Suppressor macrophage treated with lipopolysaccharide for 1 hour (primary cell): ENCODE data around the gene EXD3.
A peak's percentile ranks its signal among the peaks of the same experiment; 100 is the strongest.
"Not testable (repeated sequence)": the region's sequence is repeated elsewhere in the genome, so short reads cannot be mapped to it uniquely, and the experiment has no call there.

Experiments used
- DNase-seq, 3 donors: peaks; one replicate each; pipeline ENCODE4 v3.0.0-alpha.2; 2020 to 2022

The EXD3 gene

DNA sequence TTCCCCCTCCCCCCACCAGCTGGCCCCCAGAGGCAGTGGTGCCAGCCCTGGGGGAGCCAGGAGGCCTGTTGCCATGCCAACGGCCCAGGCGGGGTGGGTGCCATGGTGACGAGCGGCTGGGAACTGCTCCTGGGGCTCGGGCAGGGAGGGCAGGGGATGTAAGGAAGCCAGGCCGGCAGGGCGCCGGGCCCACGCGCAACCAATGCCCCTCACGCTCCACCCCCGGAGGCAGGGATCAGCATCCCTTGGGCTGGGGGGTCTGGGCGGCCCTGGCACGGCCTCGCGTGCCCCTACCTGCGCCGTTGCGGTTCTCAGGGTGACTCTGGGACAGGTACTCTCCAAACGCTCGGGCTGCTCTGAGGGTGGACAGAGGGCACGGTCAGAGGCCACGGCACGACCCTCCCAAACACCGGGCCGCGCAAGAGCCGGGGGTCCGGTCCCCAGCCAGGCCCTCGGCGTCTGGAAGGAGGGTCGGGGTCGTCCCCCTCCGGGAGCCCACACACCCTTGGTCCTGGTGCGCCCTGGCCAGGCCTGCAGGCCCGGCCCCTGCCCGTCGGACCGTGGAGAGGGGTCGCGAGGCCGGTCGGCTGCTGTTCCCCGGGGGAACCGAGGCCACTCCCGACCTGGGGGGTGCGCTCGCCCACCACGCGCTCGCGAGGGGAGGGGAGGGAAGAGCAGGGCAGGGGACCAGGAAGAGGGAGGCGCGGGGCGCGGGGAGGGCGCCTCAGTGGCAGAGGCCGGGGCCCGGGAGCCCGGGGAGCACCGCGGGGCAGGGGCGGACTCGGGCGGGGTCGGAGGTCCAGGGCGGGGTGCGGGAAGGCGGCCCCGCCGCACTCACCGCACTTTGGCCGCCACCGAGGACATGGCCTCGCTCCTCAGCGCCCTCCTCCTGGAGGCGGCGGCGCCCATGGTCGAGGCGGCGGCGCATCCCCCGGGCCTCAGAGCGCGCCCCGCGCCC is 35.5 kb upstream of the EXD3 start:
- DNase-seq = peak in 1 of 3 donors; percentile 32

DNA sequence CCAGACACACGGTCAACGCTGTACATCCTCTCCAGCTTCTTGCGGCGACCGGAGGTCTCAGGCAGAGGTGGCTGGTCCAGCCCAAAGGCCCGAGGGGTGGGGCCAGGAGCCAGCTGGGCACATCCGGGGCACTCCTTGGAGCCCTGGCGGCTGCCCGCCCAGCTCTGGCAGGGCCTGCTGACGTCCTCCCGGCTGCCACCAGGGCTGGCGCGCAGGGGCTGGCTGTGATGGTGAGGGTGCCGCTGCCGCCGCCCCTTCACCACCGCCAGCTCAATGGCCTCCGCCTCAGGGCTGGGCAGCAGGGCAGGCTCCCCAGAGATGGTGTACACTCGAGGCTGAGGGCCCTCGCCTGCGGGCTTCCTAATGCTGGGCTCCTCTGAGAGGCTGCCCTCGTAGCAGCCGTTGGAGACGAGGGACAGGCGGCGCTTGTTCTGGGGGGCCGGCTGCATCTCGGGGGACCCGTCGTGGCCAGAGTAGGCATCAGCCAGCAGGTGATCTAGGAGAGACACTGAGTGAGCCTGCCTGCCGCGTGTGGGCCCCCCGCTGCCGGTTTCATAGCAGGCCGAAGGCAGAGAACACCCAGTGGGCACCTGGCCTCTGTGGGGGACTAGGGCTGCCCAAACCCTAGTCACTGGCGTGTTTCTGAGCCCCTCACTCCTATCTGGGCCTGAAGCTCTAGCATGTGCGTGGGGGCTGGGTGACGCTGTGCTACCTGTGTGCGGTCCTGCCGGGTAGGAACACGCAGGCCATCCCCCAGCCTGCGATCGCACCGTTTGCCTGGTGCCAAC is 34.6 kb upstream of the EXD3 start:
- DNase-seq = no peak

DNA sequence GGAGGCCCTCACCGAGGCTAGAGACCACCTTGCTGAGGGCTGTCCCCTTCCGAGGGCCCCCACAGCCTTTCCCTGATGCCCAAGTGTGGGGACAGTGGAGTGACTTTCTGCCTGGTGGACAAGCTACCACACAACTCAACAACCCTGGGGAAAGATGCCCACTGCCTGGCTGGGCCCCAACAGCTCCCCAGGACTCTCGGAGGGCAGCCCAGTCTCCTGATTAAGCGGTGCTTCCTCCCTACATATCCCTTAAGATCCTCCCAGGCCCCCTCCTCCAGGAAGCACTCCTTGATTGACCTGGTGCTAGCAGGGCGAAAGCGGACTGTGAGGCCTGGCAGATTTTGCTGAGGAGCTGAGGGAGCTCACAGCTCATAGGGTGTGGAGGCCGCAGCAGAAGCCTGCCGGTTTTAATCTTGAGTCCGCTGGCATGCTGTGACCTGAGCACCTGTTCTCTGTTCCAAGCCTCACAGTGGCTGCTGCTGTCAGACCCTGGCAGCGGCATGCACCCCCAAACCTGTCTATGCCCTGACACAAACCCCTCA is 34.0 kb upstream of the EXD3 start:
- no peak for DNase-seq

DNA sequence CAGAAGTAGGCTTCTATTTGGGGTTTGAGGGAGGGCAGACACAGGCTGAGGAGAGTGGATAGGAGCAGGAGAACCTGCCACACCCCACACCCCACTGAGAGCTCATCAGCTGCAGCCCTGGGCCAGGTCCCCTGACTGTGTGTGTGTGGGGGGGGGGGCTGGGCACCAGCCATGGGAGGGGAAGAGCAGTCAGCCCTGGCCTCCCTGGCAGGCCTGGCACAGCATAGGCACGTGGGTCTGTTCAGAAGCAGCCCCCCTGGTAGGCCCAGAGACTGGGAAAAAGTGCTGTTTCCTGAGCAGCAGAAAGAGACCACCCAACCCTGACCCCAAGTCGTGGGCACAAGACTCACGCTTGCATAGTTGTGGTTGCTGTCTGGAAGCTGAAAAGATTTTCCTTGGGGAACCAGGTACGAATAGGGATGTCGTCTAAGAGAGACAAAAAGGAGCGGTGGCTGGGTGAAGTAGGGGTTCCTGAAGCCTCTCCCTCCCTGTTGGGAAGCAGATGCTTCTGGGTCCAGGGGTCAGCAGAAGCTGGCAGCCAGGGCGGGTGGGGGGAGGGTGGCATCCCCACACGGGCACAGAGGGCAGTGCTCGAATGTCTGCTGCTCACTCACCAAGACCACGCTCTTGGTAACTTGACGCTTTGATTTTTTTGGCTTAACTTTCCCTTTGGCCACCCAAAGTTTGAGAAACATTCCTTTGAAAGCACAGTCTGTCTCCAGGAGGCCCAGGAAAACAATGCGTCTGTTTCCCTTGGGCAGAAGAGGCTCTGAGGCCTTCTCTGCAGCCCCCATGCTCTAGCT is 33.3 kb upstream of the EXD3 start:
- no peak for DNase-seq

DNA sequence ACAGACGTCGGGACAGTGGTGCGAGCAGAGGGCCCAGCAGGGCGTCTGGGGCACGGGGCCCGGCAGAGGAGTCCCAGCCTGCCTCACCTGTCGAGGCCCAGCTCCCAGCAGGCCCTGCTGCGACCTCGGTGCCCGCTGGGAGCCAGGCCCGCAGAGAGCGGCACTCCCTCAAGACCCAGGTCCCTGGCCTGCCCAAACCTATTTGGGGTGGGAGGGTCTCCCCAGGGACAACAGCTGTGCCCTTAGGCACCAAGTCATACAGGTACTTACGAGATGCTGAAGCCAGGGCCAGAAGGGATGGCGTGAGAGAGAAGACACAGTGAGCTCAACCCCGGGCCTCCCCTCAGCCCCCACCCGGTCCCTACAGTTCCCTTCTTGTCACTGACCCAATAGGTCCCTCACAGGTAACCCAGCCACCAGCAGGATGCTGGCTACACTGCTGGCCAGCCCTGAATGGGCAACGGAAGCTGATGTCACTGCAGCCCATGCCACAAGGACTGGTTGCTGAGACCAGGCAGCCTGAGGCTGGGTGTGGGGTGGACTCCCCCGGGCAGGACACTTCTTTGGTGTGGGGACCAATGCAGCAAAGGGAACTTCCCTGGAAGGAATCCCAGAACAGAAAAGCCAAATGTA is 32.5 kb upstream of the EXD3 start:
- DNase-seq = no peak

DNA sequence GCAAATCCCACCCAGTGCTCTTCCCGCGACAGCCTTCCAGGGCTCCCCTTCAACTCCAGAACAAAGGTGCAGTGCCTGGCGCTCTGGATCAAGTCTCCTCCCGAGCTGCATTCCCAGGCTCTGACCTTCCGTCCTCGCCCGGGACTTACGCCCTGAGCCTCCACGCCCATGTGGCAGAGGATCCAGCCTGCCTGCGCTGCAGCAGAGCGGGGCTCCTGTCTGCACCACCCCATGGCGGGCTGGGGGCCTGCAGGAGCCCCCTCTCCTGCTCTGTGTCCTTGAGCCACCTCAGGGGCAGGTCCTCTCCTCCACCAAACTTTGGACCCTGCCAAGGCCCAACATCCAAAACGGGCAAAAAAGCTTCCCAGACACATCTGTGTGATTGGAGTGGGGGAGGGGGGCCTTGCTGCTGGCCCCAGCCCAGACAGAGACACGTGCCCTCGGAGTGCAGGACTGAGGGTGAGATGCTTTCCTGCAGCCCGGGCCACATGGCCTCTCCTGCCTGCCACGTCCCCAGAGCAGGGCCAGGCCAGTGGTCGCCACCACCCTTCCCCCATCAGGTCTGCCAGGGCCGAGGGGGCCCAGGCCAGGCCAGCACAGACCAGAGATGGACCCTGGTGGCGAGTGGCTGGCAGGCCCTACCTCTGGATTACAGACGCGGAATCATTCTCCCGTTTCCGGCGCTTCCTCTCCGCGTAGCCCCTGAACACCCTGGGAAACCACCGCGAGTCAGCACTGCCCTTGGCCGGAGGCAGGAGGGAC is 31.8 kb upstream of the EXD3 start:
- DNase-seq = peak; percentile 57 to 72 (median 60)

DNA sequence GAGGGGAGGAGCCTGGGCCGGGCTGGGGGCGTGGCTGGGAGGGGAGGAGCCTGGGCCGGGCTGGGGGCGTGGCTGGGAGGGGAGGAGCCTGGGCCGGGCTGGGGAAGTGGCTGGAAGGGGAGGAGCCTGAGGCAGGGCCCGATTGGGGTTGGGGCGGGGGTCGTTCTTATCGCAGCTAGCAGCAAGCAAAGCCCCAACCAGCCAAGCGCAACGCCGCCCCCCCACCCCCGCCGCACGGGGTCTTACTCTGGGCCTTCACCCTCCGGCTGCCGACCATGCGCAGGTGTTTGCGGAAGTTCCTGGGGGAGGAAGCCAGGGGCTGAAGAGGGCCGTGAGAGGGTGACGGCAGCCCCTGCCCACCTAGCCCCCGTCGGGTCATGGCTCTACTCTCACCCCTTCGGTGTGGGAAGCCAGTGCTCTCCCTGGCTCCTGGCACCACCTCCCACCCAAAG is 31.2 kb upstream of the EXD3 start:
- peak; percentile 30 to 66 (median 38) for DNase-seq

DNA sequence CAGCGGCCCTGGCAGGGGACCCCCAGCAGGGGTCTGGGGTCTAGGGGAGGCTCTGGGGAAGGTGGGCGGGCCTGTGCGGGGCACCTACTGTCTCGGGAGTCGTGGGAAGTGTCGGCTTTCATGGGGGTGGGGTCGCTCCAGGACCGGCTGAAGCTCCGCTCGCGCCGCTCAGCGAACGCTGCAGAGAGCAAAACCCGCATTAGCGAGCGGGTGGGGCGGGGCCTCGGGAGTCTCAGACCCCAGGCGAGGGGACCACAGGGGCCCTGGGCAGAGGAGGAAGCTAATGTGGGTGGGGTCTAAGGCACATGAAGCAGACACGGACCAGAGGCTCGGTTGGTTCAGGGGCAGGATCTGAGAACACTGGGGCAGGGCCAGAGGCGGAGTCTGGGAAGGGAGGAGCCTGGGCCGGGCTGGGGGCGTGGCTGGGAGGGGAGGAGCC is 30.7 kb upstream of the EXD3 start:
- DNase-seq = peak; percentile 68 to 87 (median 78)

DNA sequence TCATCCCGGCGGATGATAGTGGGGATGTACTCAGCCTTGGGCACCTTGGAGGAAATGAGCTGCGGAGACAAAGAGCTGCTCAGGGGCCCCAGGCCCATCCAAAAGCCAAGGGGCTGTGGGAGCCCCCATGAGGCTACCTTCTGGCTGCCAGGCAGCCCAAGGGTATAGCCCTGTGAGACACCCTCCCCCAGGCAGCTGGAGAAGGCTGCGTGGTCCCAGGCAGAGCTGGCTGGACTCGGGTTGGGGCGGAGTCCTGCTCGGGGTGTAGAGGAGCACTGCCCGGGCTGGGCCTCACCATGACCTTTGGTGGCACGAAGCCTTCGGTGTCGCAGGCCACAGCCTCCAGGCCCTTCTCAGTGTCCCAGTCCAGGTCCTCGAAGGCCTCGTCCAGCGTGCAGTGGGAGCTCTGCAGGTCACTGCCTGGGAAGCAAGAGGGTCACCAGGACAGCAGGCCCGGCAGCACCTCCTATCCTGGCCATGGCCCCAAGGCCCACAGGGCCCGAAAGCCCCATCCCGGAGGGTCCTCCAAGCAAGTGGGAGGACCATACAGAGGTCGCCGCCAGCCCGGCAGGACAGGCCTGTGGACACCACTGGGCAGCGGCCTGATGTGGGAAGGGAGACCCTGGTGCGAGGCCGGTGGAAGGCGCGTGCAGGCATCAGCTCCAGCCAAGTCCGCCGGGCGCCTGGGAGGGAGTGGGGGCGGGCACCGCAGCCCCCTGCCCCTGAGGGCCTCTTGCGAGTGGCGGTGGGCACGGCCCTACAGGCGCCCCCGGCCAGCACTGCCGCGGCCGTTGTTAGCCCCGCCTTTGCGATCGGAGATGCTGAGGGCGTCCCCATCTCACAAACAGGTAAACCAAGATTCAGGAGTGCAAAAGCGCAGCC is 30.0 kb upstream of the EXD3 start:
- DNase-seq = no peak

DNA sequence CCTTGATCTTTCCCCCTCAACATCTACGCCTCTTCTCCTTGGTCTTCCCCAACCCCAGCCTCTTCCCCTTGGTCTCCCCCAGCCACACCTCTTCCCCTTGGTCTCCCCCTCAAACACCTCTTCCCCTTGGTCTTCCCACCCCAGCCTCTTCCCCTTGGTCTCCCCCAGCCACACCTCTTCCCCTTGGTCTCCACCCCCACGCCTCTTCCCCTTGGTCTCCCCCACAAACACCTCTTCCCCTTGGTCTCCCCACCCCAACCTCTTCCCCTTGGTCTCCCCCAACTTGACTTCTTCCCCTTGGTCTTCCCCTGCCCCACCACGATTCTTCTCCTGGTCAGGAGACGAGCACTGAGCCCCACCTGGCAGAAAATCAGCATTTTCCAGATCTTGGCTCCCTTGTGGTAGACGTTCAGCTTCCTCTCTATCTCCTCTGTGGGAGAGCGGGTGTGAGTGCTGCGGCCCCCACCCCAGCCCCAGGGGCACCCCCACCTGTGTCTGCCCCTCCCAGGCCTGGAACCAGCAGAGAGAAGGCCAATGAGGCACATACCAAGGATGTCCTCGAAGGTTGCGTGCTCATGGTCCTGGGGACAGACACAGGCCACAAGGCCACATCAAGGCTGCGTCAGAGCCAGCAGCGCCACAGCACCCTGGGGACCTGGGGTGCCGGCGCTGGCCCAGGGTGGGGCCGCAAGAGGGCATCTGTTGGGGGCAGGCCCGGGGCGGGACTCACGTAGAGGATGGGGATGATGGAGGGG is 29.2 kb upstream of the EXD3 start:
- DNase-seq = peak in 1 of 3 donors; percentile 36

DNA sequence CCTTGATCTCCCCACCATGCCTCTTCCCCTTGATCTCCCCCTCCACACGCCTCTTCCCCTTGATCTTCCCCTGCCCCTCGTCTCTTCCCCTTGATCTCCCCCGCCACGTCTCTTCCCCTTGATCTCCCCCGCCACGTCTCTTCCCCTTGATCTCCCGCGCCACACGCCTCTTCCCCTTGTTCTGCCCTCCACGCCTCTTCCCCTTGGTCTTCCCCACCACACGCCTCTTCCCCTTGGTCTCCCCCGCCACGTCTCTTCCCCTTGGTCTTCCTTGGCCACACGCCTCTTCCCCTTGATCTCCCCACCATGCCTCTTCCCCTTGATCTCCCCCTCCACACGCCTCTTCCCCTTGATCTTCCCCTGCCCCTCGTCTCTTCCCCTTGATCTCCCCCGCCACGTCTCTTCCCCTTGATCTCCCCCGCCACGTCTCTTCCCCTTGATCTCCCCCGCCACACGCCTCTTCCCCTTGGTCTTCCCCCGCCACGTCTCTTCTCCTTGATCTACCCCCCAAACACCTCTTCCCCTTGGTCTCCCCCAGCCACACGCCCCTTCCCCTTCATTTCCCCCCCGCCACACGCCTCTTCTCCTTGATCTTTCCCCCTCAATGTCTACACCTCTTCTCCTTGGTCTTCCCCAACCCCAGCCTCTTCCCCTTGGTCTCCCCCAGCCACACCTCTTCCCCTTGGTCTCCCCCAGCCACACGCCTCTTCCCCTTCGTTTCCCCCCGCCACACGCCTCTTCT is 28.5 kb upstream of the EXD3 start:
- not testable (repeated sequence) for DNase-seq

DNA sequence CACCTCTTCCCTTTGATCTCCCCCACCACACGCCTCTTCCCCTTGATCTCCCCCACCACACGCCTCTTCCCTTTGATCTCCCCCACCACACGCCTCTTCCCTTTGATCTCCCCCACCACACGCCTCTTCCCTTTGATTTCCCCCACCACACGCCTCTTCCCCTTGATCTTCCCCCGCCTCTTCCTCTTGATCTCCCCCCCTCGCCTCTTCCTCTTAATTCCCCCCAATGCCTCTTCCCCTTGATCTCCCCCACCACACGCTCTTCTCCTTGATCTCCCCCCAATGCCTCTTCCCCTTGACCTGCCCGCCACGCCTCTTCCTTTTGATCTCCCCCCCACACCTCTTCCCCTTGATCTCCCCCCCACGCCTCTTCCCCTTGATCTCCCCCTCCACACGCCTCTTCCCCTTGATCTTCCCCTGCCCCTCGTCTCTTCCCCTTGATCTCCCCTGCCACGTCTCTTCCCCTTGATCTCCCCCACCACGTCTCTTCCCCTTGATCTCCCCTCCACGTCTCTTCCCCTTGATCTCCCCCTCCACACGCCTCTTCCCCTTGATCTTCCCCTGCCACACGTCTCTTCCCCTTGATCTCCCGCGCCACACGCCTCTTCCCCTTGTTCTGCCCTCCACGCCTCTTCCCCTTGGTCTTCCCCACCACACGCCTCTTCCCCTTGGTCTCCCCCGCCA is 27.7 kb upstream of the EXD3 start:
- peak in 2 of 3 donors; percentile 39 to 70 for DNase-seq

DNA sequence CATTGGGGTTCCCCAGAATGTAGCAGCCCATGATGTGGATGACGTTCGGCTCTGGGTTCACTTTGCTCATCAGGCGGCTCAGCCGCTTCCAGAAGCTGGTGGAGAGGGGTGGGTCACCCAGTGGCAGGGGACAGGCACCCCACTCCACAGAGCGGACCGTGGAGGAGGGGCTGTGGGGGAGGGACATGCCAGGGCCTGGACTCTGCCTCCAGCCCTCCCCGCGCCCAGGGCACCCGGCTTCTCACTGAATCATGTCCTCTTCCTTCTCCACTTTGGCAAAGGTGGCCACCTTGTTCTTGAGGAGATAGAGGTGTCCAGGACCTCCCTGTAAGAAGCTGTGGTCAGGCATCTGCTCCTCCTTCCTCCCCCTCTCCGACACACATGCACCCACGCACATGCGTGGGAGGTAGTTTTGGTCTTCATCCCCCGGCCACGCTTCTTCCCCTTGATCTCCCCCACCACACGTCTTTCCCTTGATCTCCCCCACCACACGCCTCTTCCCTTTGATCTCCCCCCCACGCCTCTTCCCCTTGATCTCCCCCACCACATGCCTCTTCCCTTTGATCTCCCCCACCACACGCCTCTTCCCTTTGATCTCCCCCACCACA is 27.1 kb upstream of the EXD3 start:
- no peak for DNase-seq

DNA sequence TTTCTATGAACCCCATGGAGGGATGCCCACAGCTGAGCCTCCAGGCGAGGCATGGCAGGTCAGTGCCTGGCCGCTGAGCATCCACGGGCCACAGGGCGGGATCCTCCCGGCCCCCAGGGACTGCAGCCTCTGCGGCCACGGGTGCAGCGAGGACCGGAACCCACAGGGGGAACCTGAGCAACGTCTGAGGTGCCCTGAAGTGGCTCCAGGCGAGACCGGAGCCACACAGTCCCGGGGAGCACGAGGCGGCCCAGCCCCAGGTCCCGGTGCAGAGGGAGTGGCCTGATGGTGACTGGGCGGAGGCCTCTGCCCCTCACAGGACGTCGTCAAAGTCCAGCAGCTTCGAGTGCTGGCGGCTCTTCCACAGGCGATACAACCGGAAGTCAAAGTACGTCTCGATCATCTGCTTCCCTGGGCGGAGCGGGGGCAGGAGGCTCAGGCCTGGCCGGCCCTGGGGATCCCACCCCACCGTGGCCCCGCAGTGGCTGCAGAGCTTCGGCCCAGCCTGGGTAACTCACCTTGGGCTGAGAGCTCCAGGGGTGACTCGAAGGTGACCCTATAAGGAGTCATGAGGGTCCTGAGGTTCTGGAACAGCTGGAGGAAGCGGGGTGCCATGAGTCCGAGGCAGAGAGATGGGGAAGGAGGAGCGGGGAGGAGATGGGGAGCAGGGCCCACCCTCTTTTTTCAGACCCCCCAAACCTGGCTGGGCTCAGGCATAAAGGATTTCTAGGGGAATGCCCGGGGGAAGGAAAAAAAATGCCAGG is 26.3 kb upstream of the EXD3 start:
- no peak for DNase-seq

DNA sequence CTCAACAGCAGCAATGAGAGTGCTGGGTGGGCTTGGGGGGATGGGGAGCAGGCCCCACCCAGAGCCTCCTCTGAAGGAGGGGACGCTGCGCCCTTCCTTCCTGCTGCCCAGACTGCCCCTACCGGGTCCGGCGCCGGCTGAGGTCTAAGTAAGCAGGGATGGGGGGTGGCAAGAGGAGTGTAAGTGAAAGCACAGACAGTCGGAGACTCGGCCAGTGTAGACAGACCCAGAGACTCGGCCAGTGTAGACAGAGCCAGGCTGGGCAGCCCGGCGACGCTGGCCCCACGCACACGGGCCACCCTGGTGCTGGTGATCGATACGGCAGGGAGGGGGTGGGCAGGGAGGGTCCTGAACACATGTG is 25.6 kb upstream of the EXD3 start:
- no peak for DNase-seq

DNA sequence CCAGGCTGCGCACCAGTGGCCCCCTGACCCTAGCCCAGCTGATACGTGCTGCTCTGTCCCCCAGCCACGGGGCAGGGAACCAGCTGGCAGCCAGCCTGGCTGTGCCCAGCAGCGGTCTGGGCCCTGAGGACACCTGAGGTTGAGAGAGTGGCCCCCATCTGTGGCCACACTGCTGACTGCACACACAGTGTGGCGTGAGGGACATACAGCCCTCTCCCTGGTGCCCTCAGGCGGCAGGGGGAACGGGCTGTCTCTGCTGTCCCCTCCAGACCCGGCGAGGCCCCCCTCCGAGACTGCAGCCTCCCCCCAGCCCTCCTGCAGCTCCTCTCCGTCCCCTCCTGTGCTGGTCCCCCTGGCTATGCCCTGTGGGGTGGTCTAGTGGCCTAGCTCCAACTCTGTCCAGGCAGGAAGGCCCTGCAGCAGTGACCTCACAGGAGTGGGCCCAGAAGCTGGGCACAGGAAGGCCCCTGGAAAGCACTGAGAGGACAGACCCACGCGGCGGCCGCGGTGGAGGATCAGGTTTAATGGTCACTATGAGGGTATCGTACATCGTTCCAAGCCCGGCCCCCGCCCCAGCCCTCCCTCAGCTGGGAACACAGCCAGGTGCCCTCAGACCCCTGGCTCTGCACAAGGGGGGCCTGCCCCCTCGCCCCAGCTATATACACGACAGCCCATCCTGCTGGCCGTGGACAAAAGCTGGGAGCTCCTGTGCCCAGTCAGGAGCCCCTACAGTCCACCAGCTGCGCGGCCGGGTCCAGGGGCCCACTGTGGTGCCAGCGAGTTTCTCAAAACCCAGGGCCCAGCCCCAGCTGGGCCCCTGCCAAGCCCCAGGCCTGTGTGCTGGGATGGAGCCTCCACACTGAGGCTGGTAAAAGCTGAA is 25.0 kb upstream of the EXD3 start:
- DNase-seq = no peak
